ENCODE data around the gene CDC42SE2.
"Not testable (repeated sequence)": the region's sequence is repeated elsewhere in the genome, so short reads cannot be mapped to it uniquely, and the experiment has no call there.

CDC42SE2 gene

DNA sequence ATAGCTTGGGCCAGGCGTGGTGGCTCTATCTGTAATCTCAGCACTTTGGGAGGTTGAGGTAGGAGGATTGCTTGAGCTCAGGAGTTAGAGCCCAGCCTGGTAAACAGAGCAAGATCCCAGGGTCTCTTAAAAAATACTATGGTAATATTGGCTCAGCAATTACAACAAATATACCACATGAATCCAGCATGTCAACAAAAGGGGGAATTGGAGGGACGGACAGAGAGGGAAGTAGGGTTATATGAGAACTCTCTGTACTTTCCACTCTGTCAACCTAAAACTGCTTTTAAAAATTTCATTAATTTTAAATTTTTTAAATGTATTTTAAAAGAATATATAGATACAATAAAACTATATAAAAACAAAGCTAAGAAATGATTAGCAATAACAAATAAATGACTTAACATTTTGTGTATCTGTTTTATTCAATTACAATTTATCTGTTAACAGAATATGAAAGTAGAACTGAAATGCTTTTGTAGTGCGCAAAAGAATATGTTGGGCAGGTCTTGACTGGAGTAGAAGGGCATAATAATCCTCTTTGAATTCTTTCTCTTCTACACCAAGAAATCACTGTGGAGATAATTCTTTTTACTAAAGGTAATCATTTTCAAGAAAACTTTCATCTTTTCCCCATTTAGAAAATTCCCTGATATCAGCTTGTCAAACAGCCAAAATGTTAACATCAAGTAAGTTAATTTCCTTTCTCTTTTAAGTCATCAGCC lies 12.9 kb upstream of the CDC42SE2 start:
- no peak for DNase-seq (ENCODE audit: low spot score)

DNA sequence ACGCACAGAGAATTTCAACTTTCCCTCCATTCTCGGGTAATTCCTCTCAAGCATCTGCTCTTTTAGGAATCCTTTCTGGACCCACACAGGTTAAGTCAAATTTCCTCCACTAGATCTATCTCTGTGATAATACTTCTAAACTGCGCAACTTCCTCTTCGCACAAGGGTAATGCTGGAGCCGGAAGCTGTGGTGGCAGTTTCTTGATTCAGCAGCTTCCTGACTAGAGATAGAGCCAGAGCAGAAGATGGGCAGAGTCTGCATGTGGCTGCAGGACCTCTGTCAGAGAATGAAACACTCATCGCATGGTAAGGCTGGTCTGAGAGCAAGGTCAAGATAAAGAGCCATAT lies 11.1 kb upstream of the CDC42SE2 start:
- no peak for DNase-seq (ENCODE audit: low spot score)

DNA sequence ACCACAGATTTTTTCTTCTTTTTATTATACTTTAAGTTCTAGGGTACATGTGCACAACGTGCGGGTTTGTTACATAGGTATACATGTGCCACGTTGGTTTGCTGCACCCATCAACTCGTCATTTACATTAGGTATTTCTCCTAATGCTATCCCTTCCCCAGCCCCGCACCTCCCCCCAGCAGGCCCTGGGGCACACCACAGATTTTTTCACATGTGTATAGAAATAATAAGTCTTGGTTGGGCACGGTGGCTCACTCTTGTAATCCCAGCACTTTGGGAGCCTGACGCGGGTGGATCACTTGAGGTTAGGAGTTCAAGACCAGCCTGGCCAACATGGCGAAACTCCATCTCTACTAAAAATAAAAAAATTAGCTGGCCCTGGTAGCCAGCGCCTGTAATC lies 9.8 kb upstream of the CDC42SE2 start:
- not testable (repeated sequence) for DNase-seq (ENCODE audit: low spot score)

DNA sequence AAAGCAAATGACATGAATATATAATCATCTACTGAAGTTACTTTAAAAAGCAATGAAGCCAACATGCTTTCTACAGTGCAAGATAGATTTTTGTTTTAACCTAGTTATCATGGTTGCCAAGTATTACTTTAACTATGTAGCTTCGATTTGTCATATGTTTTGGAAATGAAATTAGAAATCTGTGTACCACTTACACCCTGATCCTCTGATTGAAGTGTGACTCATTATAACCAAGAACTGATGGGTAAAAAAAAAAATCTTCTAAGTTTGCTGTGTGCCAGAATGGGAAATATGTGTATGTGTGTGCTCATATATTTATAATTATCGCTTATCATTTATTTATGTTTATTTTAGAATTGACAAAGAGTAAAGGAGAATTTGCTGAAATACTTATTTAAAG lies 9.1 kb upstream of the CDC42SE2 start:
- no peak for DNase-seq (ENCODE audit: low spot score)

DNA sequence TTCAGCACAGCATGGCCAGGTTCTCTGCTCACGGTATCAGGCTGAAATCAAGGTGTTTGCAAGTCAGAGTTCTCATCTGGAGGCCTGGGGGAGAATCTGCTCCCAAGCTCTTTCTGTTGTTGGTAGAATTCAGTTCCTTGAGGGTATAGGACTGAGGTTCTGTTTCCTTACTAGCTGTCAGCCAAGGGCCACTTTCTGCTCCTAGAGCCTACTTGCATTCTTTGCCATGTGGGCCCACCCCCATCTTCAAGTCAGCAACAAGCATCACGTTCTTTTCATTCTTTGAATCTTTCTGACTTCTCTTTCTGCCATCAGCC lies 7.4 kb upstream of the CDC42SE2 start:
- no peak for DNase-seq (ENCODE audit: low spot score)

DNA sequence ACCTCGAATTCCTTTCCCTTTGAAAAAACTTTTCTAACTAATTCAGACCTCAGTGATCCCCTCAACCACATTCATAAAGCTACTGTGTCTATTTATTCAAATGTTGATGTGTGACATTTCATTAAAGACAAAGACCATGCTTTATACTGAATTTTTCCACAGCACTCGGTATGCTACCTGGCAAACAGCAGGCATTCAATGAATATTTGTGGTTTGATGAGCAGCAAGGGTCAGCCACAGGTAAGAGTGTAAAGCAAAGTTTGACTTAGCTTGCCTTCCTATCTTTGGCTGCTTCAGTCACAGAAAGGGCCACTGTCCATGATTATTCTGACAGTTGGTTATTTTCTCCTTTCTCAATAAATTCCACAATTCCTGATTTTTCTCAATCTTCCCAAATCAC lies 5.1 kb upstream of the CDC42SE2 start:
- DNase-seq (ENCODE audit: low spot score), result no peak

DNA sequence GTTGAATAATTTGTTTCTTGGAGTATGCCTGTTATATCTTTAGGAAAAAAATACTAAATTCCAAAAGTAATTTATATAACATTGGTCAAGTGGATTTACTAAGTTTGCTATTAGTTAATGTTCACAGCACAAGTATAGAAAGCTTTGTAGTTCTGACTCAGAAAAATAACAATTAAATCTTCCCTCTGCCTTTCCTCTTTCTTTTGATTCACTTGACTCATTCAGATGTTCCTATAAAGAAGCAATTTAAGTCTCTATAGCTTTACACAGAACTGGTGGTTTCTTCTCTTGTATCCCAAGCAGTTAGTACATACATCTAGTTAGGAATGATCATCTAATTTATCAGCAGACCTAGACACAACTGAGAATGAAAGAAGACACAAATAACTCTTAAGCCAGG lies 4.5 kb upstream of the CDC42SE2 start:
- DNase-seq (ENCODE audit: low spot score), result no peak

DNA sequence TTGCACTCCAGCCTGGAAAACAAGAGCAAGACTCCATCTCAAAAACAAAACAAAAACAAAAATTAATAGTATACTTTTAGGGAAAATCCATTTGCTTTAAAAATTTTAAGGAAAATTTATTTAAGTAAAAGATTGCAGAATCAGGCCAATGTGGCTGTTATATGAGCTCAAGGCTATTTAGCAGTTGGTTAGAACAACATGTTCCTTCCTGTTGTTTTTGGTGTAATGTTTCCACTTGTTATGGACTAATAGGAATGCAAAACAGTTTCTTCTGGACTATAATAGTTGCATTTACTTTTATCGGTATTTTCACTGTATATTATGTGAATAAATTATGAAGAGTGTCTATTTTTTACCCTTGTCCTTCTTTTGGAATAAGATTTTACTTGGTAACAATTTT lies 3.0 kb upstream of the CDC42SE2 start:
- DNase-seq (ENCODE audit: low spot score), result no peak

DNA sequence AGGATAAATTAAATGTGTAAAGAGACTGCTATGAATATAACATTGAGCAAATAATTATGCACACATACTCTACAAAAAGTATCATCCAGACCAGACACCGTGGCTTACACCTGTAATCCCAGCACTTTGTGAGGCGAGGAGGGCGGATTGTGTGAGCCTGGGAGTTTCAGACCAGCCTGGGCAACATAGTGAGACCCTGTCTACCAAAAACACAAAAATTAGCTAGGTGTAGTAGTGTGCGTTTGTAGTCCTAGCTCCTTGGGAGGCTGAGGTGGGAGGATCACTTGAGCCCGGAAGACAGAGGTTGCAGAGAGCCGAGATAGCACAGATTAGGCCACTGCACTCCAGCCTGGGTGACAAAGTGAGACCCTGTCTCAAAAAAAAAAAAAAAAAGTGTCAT lies 2.4 kb upstream of the CDC42SE2 start:
- DNase-seq (ENCODE audit: low spot score), result no peak

DNA sequence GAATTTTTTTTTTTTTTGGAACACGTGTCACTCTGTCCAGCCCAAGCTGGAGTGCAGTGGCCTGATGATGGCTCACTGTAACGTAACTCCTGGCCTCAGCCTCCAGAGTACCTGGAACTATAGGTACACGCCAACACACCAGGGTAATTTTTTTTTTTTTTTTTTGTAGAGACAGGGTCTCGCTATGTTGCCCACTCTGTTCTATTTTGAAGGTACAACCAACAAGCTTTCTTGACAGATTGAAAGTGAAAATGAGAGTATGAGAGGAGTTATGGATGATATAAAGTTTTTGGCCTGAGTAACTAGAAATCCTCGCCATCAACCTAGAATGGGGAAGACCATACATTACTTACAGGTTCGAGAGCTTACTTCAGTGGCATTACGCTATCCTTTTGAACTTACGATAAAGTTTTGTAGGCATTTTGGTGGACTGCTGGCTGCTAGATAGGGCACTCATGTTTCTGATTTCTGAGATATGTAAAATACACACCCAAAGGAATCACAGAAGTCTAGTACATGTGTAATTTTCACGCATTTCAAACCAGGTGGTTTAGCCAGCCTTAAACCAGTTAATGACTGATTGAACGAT lies 806 bp upstream of the CDC42SE2 start:
- DNase-seq (ENCODE audit: low spot score), result no peak

DNA sequence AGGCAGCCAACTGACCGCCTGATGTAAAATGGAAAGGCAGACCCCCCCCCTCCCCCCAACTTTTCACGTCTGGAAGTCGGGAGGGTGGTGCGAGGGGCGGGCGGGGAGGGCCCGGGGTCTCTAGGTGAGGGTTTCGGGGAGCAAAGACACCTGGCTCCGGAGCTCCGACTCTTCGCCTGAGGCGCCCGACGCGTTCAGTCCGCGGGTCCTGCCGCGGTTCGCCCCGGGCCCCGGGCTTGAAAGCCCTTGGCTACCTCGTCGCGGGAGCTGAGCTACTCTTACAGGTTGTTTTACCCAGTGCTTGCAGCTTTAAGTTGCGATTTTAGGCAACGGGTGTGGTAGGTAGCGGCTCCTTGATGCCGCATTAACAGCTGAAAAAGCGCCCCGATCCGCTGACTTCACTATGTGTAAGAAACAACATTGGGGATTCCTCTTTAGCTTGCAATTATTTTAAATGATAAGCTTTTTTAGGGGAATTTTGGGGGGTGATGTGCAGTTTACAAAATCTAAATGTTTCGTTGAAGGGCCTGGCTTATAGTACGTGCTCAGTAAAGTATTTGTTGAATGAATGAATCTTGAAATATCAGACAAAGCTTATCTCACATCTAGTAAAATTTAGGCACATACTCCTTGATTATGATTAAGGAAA lies 722 bp downstream of the CDC42SE2 start:
- DNase-seq (ENCODE audit: low spot score), result no peak

DNA sequence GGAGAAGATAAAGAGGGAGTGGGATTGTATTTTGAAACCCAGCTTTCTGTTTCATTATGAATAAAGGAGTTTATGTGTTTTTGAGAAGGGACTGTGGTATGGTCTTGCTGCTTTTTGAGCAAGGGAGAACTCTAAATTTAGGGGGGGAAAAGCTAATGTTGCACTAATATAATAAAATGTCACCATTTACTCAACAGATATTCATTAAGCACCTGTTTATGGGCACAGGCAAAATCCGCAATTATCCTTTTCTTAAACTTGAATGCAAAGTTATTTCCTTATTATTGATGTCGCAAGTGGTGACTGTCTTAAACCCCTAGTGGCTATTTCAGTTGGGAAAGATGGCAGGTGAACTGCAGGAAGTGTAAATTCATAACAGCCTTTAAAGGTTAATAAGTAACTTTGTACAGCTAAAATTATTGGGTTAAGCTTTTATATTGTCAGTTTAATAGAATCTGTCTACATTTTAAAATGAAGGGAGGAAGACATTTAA lies 1.5 kb downstream of the CDC42SE2 start:
- no peak for DNase-seq (ENCODE audit: low spot score)

DNA sequence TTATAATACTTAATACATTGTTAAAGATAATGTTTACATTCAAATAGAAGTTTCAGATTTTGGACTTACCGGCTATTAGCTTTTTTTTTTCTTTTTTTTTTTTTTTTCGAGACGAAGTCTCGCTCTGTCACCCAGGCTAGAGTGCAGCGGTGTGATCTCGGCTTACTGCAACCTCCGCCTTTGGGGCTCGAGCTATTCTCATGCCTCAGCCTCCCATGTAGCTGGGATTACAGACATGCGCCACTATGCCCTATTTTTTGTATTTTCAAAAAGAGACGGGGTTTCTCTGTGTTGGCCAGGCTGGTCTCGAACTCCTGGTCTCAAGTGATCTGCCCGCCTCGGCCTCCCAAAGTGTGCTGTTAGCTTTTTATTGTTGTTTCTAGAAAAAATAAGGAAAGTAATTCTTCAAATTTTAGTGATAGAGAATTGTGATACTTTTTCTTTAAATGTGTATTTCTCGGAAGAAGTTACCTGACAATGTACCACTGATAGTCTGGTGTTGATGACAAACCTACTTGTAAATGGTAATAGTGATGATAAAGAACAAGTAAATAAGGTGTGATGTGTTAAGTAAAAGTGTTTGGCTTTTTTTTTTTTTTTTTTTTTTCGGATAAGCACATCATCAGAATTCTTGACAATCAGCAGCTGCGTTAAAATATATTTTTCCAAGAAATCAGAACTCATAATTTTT lies 2.7 kb downstream of the CDC42SE2 start:
- DNase-seq (ENCODE audit: low spot score), result no peak

DNA sequence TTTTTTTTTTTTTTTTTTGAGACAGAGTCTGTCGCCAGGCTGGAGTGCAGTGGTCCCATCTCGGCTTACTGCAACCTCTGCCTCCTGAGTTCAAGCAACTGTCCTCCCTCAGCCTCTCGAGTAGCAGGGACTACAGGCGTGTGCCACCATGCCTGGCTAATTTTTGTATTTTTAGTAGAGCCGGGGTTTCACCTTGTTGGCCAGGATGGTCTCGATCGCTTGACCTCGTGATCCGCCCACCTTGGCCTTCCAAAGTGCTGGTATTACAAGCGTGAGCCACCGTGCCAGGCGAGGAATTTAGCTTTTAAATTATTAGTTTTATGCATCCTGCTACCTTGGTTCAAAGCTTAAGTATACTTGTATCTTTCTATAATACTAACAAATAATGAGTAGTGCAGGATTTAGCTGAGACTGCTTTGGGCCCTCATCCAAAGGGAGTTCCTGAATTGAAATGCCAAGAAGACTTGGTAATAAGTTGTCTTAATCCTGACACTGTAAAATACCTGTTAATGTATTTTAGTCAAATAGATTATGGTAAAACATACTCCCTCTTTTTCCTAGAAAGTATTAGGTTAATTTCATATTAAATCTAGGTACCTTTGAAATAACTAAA lies 5.0 kb downstream of the CDC42SE2 start:
- no peak for DNase-seq (ENCODE audit: low spot score)

DNA sequence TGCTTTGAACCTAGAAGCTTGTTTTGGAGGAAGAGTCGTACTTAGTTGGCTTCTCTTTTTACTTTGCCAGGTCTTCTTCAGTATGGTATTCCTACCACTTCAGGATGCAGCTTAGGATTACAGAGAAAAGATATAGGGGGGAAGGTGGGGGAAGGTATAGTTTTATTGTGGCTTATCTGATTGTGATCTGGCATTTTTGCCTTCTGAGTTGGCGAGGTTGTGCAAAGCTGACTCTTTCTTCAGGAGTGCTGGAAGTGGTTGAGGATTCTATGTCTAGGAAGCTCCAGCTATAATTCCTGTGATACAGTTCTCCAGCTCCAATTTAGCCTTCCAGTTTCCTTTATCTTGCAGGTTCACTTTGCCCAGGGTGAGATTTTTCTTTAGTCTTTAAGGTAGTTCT lies 7.0 kb downstream of the CDC42SE2 start:
- DNase-seq (ENCODE audit: low spot score), result no peak

DNA sequence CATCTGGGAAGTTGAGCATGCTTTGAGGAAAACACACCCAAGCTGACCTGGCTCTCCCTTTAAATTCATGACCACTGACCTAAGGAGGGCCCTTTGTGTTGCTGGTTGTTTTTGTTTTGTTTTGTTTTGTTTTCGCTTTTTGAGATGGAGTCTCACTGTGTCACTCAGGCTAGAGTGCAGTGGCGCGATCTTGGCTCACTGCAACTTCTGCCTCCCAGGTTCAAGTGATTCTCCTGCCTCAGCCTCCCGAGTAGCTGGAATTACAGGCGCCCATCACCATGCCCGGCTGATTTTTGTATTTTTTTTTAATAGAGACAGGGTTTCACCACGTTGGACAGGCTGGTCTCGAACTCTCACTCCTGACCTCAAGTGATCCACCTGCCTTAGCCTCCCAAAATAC lies 8.0 kb downstream of the CDC42SE2 start:
- not testable (repeated sequence) for DNase-seq (ENCODE audit: low spot score)

DNA sequence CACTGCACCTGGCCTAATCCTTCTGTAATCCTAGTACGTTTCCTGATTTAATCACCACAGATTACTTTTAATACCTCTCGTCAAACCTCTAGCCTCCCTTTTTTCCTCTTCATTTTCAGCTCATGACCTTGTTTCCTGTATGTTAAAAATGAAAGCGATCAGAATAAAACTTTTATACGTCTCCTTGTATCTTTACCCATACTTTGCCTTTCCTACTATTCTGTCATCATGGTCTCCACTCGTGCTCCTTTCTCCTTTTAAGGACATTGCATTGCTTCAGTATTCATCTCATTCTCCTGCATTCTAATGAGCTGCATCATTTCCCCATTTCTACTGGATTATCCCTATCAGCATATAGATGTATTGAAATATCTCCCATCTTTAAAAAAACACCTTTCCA lies 8.5 kb downstream of the CDC42SE2 start:
- DNase-seq (ENCODE audit: low spot score), result no peak

DNA sequence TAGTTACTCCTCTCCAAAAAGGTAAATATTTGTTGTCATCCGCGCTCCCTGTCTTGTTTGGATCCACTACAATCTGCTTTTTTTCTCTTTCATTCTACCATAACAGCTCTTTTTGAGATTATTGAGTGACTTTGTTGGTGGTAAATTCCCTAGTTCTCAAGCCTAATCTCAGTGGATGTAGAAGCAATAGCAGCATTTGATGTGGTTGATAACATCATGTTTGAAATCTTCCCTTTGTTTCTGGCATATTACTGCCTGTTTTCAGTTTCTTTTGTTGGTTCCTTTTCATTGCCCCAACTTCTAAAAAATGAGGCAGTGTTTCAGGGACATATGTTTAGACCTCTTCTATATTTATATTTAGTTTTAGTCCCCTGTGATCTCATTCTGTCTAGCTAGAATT lies 8.9 kb downstream of the CDC42SE2 start:
- no peak for DNase-seq (ENCODE audit: low spot score)

DNA sequence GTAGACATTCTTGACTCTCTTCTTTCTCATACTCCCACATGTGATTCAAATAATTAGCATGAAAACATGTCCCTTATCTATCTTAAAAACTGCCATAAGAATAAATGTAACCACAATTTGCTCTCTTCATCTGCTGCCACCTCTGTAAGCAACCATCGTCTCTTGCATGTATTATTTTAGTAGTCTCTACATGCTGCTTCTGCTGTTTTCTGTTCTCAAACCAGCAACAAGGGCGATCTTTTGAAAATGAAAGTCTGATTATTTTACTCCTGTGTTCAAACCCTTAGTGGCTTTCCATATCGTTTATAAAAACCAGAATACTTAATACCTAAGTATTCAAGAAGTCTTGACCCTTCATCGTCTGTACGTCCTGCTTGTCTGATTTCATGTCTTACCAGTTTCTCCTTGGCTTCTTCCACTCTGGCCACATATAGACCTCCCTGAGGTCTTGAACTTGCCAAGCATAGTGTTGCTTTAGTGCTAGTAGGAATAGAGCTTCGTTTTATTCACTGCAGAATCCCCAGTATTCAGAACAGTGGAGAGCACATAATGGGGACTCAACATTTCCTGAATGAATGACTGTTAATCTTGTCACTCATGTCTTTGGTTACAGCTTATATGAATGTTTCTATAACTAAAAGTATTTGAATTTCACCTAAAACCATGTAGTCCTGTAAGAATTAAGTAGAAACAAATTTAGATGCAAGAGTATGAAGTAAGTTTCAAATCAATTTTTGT lies 10.6 kb downstream of the CDC42SE2 start:
- DNase-seq (ENCODE audit: low spot score), result no peak

DNA sequence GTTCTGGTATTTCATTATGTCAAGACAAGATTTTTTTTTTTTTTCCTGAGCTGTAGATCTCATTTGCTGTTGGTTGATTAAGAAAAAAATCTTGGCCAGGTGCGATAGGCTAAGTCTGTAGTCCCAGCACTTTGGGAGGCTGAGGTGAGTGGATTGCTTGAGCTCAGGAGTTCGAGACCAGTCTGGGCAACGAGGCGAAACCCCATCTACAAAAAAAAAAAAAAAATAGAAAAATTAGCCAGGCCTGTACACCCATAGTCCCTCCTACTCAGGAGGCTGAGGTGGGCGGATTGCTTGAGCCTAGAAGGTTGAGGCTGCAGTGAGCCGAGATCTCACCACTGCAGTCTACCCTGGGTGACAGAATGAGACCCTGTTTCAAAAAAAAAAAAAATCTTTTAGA lies 12.2 kb downstream of the CDC42SE2 start:
- DNase-seq (ENCODE audit: low spot score), result no peak

DNA sequence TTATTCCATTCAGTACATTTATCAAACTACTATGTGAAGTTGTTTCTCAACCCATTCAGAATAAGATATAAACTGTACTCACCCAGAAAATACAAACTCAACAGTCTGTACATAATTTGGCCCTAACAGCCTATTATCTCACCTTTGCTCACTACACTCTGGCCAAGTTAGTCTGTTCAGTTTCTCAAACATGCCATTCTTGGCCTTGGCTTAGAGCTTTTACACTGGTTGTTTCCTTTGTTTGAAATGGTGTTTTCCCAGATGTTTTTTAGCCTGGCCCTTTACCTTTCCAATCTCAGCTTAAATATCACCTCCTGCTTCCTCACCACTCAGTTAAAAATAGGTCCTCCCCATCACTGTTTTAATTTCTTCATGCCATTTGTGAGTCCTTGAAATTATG lies 13.6 kb downstream of the CDC42SE2 start:
- no peak for DNase-seq (ENCODE audit: low spot score)

Measured in hepatic stellate cell (primary cell).